HL-60 (cell line): Measurements from ENCODE around the gene CDH22.

Experiments
- CTCF ChIP-seq: IDR thresholded peaks from one replicate; pipeline ENCODE4 v1.5.1; 2011; ENCODE audit warnings: low read length, control low read depth, inconsistent platforms; ENCODE audit not compliant: insufficient read depth
- POLR2AphosphoS5 ChIP-seq: IDR thresholded peaks from 2 replicates; pipeline ENCODE4 v1.6.1; 2012; ENCODE audit warnings: low read depth

DNA sequence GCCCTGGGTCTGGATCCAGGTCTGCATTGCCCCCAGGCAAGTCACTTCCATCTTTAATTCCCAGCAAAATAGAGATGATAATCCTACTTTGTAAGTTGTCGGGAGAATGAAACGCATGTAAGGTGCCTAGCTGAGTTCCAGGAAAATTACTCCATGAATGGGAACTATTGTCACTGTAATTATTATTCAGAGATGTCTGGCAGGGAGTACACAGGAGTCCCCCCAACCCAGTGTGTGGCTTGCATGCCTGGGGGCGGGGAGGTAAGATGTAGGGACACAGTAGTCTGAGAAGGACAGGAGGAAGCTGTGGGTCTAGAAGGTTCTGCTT lies 104.8 kb downstream of the CDH22 start:
- no peak for TF ChIP-seq CTCF
- TF ChIP-seq POLR2AphosphoS5 = no peak
